SU-DHL-6 (cell line): ENCODE results near the gene DSCAML1.

ENCODE experiments used
- CTCF ChIP-seq: fragments of 200-600 bp; sonication (generic); IDR thresholded peaks from one replicate; pipeline ENCODE4 v1.5.1; 2017; ENCODE audit warnings: antibody characterized with exemption, mild to moderate bottlenecking, low read length, moderate library complexity; ENCODE audit not compliant: insufficient read depth, poor library complexity, severe bottlenecking
- EZH2phosphoT487 ChIP-seq: fragments of 200-600 bp; sonication (generic), shearing (Covaris generic); conservative IDR thresholded peaks from 2 replicates; pipeline ENCODE4 v1.6.1; 2018; ENCODE audit warnings: mild to moderate bottlenecking, antibody characterized with exemption, low read length, moderate library complexity, mixed read lengths

- TF ChIP-seq CTCF (no peak), EZH2phosphoT487 (no peak)
Measured at GRCh38 chr11:117663821-117664220, 133.2 kb downstream of the DSCAML1 start.
